Adipose tissue (tissue), 3 donors: ENCODE measurements around the gene DSCAM. TPM values are rescaled to one million over a fixed set of nuclear protein-coding genes. Genes with fewer than 3 reads are reported as not detected.
"Not testable (repeated sequence)": the region's sequence is repeated elsewhere in the genome, so short reads cannot be mapped to it uniquely, and the experiment has no call there.

ENCODE experiments used
- H3K27ac ChIP-seq: one replicate; pipeline ENCODE4 v1.5.1; 2013; ENCODE audit warnings: low read depth, low read length
- WGBS, 3 donors: extraction: QIAGEN DNeasy Blood & Tissue Kit; methylation state at CpG; one replicate each; pipeline ENCODE4 v1.1.7; 2013; 5-methylcytosine and 5-hydroxymethylcytosine counted together
- polyA plus RNA-seq, 3 donors: library from polyadenylated mRNA; stranded (reverse); fragments of 200-250 nt; gene quantifications; one replicate each; pipeline ENCODE4 v1.2.3, GENCODE V29; 2013
- donor health status: healthy with polysubstance abuse.
- donor health status: Bipolar disorder and iron deficiency.
- donor health status: healthy.

The DSCAM gene
- polyA plus RNA-seq, 3 donors = 0.08 TPM; not detected in 2

DNA sequence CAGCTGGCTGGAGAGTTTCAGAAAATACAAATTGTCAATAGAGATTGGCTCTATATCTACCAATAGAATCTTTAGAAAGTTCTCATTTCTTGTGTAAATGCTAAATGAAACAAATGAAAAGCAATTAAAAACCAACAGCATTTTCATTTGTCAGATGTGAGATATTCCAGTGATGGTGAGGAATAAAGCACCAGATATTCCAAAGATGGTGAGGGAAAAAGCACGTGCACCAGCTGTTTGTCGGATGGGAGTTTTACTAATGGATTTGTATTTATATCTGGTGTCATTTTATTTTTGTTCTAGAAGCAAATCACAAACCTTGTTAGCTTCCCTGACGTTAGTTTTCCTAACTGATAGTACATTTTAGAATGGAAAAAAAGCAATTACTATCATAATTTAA lies 790.9 kb downstream of the DSCAM start:
- WGBS, 3 donors = 61 to 76% (median 74%) methylated on average over 3 of the region's 3 CpGs

DNA sequence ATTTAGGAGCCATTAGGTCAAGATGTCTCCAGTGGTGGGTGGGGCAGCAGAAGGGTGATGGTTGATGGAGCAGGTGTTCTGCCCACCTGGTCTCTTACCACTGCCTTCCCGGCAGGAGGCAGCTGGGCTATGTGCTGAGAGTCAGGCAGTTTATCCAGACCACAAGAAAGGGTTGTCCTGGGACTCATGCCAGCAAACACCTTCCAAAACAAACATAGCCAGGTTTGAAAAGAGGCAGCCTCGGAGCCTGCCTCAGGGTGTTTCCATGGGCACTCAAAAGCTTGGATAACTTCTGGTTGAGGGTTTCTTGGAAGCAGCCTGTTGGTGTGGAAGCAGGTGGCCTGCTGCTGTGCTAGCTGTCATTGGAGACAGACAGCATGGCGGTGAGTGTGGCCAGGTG lies 792.6 kb downstream of the DSCAM start:
- no peak overlapping the region for H3K27ac ChIP-seq
- 20 to 50% (median 43%) methylated on average over 3 of the region's 3 CpGs for WGBS, 3 donors

More for the DNA sequence above, 790.9 kb downstream of the DSCAM start:
- H3K27ac ChIP-seq = no peak overlapping the region

GRCh38 chr21:40053007-40053406 lies 794.0 kb downstream of the DSCAM start:
- H3K27ac ChIP-seq = no peak overlapping the region
- 59 to 77% (median 66%) methylated on average over 11 of the region's 11 CpGs for WGBS, 3 donors

DNA sequence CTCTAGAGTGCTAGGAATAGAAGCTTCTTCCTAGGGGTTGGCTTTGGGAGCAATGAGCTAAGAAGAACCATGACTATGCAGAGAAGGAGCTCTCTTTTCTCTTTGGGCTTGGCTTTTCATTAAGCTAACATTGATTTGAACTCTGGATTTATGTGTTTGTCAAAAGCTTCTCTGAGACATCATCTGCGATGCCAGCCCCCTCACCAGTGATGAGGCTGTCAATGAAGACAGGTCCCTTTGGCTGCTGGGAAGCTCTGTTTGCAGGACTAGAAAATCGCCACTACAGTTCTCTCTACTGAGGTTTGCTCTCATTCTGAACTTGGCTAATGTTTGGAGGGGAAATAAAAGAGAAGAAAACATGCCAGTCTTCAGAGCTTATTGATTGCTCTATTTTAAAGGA lies 794.7 kb downstream of the DSCAM start:
- no peak overlapping the region for H3K27ac ChIP-seq
- WGBS, 3 donors = 57 to 91% (median 86%) methylated on average over 2 of the region's 2 CpGs

GRCh38 chr21:40051801-40052200 lies 795.2 kb downstream of the DSCAM start:
- WGBS, 3 donors = 81 to 91% (median 86%) methylated on average over 11 of the region's 11 CpGs
- H3K27ac ChIP-seq = no peak overlapping the region

DNA sequence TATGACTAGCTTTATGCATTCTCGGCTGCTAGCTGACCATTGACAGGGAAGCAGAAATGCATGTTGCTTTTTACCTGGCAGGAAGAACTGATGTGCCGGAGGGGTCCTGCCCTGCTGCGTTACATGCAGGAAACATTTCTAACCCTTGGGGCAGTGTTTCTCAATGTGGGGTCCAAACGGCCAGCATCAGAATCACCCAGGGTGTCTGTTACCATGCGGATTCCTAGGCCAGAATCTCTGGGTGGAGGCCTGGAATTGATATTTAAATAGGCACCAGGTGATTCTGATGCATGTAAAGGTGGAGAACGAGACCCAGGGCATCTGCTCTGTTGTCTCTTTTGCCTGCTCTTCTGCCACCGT lies 797.0 kb downstream of the DSCAM start:
- no peak overlapping the region for H3K27ac ChIP-seq
- WGBS, 3 donors = 36 to 59% (median 37%) methylated on average over 7 of the region's 7 CpGs

DNA sequence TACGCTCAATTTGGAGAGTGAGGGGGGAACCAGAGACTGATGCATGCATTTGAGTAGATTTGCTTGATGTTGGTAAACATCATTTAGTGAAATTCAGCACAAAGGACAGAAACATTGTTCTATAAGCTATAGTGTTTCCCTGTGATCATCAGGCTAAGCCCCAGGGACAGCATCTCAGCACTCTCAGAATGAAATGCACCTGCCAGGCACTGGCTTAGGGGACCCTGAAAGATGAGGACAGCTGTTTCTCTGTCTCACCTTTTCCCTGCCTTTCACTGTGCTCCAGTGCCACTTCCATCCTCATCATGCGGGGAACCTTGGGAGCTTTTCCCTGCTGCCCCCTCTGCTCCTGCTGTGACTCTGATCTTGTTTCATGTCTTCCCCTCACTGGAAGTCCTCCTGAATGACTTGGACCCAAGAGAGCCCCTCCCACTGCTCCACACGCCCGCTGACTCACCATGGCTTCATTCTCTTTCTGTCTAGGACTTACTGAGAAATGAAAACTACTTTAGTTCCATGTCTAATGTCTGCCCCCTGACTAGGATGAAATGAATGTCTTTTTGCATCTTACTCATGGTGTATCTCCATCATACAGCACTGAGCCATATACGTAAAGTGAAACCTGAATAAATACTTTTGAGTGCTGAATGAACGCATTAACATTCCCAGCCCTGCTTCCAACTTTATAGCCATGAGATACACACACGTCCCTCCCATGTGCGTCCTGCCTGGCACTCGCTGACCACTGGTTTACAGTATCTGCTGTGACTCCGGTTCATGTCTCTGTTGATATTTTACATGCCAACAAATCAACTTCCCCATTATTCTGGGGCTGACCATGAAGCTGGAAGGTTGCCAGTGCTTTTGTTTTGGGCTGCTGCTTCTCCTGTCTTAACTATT lies 797.7 kb downstream of the DSCAM start:
- WGBS, 3 donors = 34 to 56% (median 38%) methylated on average over 10 of the region's 10 CpGs
- H3K27ac ChIP-seq = no peak overlapping the region

DNA sequence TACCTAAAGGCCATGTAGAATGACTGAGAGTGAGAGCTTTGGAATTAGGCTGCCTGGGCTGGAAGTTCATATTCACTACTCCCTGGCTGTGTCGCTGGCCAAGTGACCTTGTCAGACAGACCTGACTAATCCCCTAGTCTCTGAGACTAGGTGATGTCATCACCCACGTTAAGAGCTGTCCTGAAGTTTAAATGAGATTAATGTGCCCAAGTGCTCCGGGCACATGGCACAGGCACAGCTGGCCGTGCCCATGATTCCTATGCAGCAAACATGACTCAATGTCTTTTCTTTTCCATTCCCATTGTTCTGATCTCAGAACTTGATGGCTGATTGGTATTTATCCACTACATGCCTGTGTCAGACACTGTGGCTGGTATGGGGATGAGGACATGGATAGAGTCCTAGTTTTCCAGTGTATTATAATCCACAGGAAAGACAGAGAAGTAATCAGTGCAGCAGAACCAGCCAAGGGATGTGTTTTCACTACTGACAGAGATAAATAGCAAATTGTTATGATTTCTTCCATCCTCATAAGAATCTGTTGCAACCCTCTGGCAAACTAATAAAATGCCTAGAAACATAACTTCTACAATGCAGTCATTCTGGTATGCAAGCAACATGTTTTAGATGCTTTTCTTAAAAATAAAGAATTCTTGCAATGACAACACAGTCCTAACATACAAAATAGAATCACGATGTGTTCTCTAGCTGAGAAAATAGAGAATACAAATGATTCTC lies 798.8 kb downstream of the DSCAM start:
- no peak overlapping the region for H3K27ac ChIP-seq
- 41 to 67% (median 62%) methylated on average over 5 of the region's 5 CpGs for WGBS, 3 donors

DNA sequence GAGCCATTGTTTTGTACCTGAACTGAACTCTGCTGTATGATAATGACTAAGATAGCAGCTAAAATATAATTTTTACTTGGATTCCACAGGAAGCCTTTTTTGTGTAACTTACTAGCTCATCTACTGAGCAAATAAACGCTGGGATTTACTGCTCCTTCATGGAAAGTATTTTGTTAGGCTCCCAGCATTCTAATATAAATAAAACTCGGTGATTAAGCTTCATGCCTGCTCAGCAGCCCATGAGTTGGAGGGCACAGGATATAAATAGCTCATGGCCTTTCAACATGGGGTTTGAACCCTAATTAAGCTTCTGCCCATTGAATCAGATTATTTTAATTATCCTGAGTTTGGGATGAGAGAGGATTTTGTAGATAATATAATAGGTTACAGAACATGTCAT lies 799.7 kb downstream of the DSCAM start:
- WGBS, 3 donors = 45 to 58% (median 49%) methylated on average over 2 of the region's 2 CpGs
- H3K27ac ChIP-seq = no peak overlapping the region

DNA sequence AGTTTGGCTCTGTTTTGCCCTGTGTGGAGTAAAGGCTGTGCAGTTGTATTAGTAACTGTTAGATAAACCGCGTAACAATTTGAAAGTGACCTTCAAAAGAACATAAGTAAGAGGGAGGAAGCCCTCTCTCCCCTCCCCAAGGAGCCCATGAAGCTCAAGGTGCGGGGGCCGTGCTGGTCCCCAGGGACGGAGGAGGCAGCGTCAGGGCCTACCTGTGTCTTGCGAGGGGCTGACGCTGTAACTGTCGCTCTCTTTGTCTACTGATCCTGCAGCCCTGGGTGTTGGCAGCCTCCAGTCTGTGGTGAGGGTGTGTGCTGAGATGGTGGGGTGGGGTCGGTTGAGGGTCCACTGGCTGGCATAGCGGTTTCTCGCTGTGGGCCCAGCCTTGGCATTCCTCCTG lies 803.1 kb downstream of the DSCAM start:
- no peak overlapping the region for H3K27ac ChIP-seq
- 93 to 95% (median 95%) methylated on average over 12 of the region's 12 CpGs for WGBS, 3 donors

GRCh38 chr21:40043423-40043822 lies 803.5 kb downstream of the DSCAM start:
- H3K27ac ChIP-seq = no peak overlapping the region
- WGBS, 3 donors = 55 to 63% (median 59%) methylated on average over 4 of the region's 4 CpGs

- 88 to 92% (median 90%) methylated on average over 6 of the region's 6 CpGs for WGBS, 3 donors
- H3K27ac ChIP-seq = no peak overlapping the region
Measured at GRCh38 chr21:40041446-40041845, 805.5 kb downstream of the DSCAM start.

DNA sequence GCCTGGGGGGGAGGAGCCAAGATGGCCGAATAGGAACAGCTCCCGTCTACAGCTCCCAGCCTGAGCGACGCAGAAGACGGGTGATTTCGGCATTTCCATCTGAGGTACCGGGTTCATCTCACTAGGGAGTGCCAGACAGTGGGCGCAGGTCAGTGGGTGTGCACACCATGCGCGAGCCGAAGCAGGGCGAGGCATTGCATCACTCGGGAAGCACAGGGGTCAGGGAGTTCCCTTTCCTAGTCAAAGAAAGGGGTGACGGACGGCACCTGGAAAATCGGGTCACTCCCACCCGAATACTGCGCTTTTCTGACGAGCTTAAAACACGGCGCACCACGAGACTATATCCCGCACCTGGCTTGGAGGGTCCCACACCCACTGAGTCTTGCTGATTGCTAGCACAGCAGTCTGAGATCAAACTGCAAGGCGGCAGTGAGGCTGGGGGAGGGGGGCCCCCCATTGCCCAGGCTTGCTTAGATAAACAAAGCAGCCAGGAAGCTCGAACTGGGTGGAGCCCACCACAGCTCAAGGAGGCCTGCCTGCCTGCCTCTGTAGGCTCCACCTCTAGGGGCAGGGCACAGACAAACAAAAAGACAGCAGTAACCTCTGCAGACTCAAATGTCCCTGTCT lies 813.7 kb downstream of the DSCAM start:
- WGBS, 3 donors = 78 to 84% (median 83%) methylated on average over 21 to 25 of the region's 25 CpGs

DNA sequence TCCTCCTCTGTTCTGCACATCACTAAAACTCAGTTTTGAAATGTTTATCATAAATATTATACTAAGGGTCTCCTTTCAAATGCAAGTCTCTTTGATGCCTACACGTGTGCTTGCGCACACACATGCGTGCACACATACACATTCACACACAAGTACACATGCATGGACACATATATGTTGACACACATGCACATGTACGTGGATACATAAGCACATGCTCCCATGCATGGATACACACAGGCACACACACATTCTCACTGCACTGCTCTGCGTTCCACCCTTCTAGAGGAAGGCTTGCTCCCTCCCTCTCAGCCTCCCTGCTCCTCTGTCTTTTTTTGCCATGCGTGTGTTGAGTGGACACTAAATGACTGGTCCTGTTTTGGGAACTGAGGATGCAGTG lies 817.1 kb downstream of the DSCAM start:
- WGBS, 3 donors = 84 to 91% (median 85%) methylated on average over 6 of the region's 6 CpGs
- no peak overlapping the region for H3K27ac ChIP-seq

More for the DNA sequence above, 813.7 kb downstream of the DSCAM start:
- not testable (repeated sequence) for H3K27ac ChIP-seq

- not testable (repeated sequence) for H3K27ac ChIP-seq
- WGBS, 3 donors = 76 to 90% (median 84%) methylated on average over 18 to 19 of the region's 19 CpGs
Measured at GRCh38 chr21:40028393-40028792, 818.6 kb downstream of the DSCAM start.

GRCh38 chr21:40021558-40022351 lies 825.2 kb downstream of the DSCAM start:
- no peak overlapping the region for H3K27ac ChIP-seq
- WGBS, 3 donors = 62 to 81% (median 75%) methylated on average over 5 of the region's 5 CpGs

DNA sequence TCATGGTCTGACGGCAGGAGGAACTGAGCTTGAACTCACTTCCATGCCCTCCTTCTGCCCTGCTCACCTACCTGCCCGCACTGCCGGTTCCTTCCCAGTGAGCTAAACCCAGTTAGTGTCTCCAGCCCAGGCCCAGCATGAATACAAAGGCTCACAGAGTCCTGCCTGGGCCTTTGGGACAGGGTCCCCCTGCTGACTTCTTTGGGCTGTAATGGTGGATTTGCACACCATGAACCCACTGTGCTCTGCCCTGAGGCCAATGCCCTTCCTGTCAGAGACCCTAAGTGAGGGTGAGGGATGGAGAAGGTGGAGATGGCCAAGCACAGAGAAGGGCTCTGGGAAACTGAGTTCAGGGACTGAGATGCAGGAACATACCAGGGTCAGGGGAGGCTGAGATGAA lies 826.3 kb downstream of the DSCAM start:
- no peak overlapping the region for H3K27ac ChIP-seq
- 85 to 91% (median 90%) methylated on average over 3 of the region's 3 CpGs for WGBS, 3 donors

- no peak overlapping the region for H3K27ac ChIP-seq
- 71 to 88% (median 87%) methylated on average over 3 of the region's 3 CpGs for WGBS, 3 donors
Measured at GRCh38 chr21:40018871-40019475, 828.0 kb downstream of the DSCAM start.
